Heart left ventricle (tissue), 16 donors: ENCODE data around the gene SIGMAR1. TPM values are rescaled to one million over a fixed set of nuclear protein-coding genes. Genes with fewer than 3 reads are reported as not detected.

ENCODE experiments used
- ATAC-seq, 4 donors: fragments of 200-7000 bp; cut with Tn5 transposase; one replicate each; pipeline ENCODE4 v1.9.1; 2020 to 2022; ENCODE audit warnings: moderate library complexity in 4 of 4, mild to moderate bottlenecking in 3 of 4, moderate number of reproducible peaks in 1 of 4
- DNase-seq, 5 donors: peaks; one replicate each; pipeline ENCODE4 v3.0.0-alpha.2; 2020
- H3K27ac ChIP-seq, 12 donors: fragments of 200-600 bp; sonication (generic) in 4 of 12; one replicate each; pipeline versions ENCODE4 v1.5.0 to v1.8.0; 2016 to 2022; ENCODE audit warnings: mild to moderate bottlenecking in 2 of 12
- H3K27me3 ChIP-seq, 9 donors: fragments of 200-600 bp; sonication (generic) in 2 of 9; one replicate each; pipeline versions ENCODE4 v1.5.1 to v1.8.0; 2016 to 2022; ENCODE audit warnings: mild to moderate bottlenecking in 3 of 9
- H3K36me3 ChIP-seq, 9 donors: fragments of 200-600 bp; sonication (generic) in 2 of 9; one replicate each; pipeline versions ENCODE4 v1.5.0 to v1.8.0; 2018 to 2022; ENCODE audit warnings: mild to moderate bottlenecking in 2 of 9
- H3K4me1 ChIP-seq, 12 donors: fragments of 200-600 bp; sonication (generic) in 4 of 12; one replicate each; pipeline versions ENCODE4 v1.5.0 to v1.8.0; 2016 to 2022; ENCODE audit warnings: mild to moderate bottlenecking in 3 of 12
- H3K4me3 ChIP-seq, 12 donors: fragments of 200-600 bp; sonication (generic) in 4 of 12; one replicate each; pipeline versions ENCODE4 v1.5.0 to v1.8.0; 2017 to 2022; ENCODE audit warnings: mild to moderate bottlenecking in 9 of 12, moderate library complexity in 4 of 12
- H3K9me3 ChIP-seq, 12 donors: fragments of 200-600 bp; sonication (generic) in 4 of 12; one replicate each; pipeline versions ENCODE4 v1.5.0 to v1.8.0; 2016 to 2022; ENCODE audit warnings: mild to moderate bottlenecking in 1 of 12
- CTCF ChIP-seq, 12 donors: fragments of 200-600 bp; sonication (generic) in 4 of 12; IDR thresholded peaks; one replicate each; pipeline versions ENCODE4 v1.5.0 to v1.8.0; 2018 to 2022; ENCODE audit warnings: antibody characterized with exemption in 12 of 12, mild to moderate bottlenecking in 5 of 12
- POLR2A ChIP-seq, 2 donors: fragments of 450-650 bp; IDR thresholded peaks; one replicate each; pipeline ENCODE4 v1.6.1; 2017; ENCODE audit warnings: antibody characterized with exemption in 2 of 2, mild to moderate bottlenecking in 2 of 2, moderate library complexity in 2 of 2
- WGBS, 4 donors: extraction: QIAGEN DNeasy Blood & Tissue Kit in 2 of 4; methylation state at CpG; one replicate each; pipeline versions ENCODE4 v1.1.5 to v1.1.7; 2013 to 2018; 5-methylcytosine and 5-hydroxymethylcytosine counted together
- intact Hi-C, 10 donors: fragments of 100-400 bp; cut with DNase I; formaldehyde crosslinking; loops; one replicate each; pipeline versions ENCODE4 v1.11.1 to v1.14.2; 2022
- polyA plus RNA-seq, 2 donors: library from polyadenylated mRNA; stranded (reverse); fragments of 200-250 nt; gene quantifications; one replicate each; pipeline ENCODE4 v1.2.3, GENCODE V29; 2013
- total RNA-seq, 9 donors: library from RNA; depleted of rRNA in 2 of 9; stranded (reverse); fragments of >200 nt in 2 of 9; fragmentation: NEBNext Ultra II Directional in 3 of 9; extraction: Animal tissue kit (Norgen Biotek cat#: 25700) in 3 of 9; gene quantifications; one replicate each; pipeline versions ENCODE4 v1.1.0 to v1.2.4, GENCODE V29; 2016 to 2023
- donor health status: ischemic (EF 13 %, LVEDD 7.1; RV severe dilation, severe dysfunction).
- donor health status: healthy with polysubstance abuse.
- donor health status: DM: no; HTN: yes; CAD: no.
- donor health status: DM: no; HTN: no; CAD: no.
- donor health status: ischemic (EF 25% LVEDD 6.9; RV normal size, moderate dysfunction).
- donor health status: ischemic (EF 25% LVEDD 5.7; RV mildly dilated, moderate dysfunction).
- donor health status: healthy.
- donor health status: DM: yes; HTN: yes; CAD: no.
- donor health status: ischemic (EF 35%, LVEDD 5.7; RV mildly dilated, moderate dysfunction).
- donor health status: nonischemic (EF 11% LVEDD 7.7; RV severe dilation, severe dysfunction).
- donor health status: DM: yes; HTN: yes; CAD: no.
- donor health status: PGD.
- donor health status: ischemic (EF 29% LVEDD 5.4; RV normal size, mild dysfunction).
- donor health status: nonischemic (EF 23%, LVEDD 6.1; RV moderate dilation, normal function).

SIGMAR1 gene
- total and polyA plus RNA-seq, 11 donors, result 17.0 to 55.3 (median 24.9) TPM

- WGBS, 4 donors, result 44 to 62% (median 59%) methylated on average over 8 to 10 of the region's 10 CpGs
- Histone ChIP-seq H3K4me3 (peak overlapping the region; percentile 64 to 95 (median 82)), H3K27me3 (no peaks in the 10 kb centered on the region), H3K36me3 (peaks cover 0 to 31% (median 26%) of the 10 kb centered on the region in 9 donors), H3K27ac (peak overlapping the region; percentile 81 to 97 (median 93)), H3K4me1 (peaks cover 0 to 29% (median 24%) of the 10 kb centered on the region in 12 donors), H3K9me3 (no peaks in the 10 kb centered on the region)
- TF ChIP-seq POLR2A (IDR thresholded peaks at IDR 0.05), result no peak
- no peak for TF ChIP-seq CTCF (IDR thresholded peaks at IDR 0.05)
- peak in 2 of 5 donors; percentile 18 to 44 for DNase-seq
- ATAC-seq, result peak; percentile 18 to 26 (median 19)
- intact Hi-C loops, result loop anchor here in 2 of 10 donors (5.0 to 10.0 kb wide), 2 partner anchors 91 to 157 kb away; partner anchors contain the start of genes DNAI1 (in 1 of the 2) and FAM219A (in 1 of the 2)
Observed at GRCh38 chr9:34611251-34611810, 26.3 kb downstream of the SIGMAR1 start.

- DNase-seq, result peak in 3 of 5 donors; percentile 24 to 59 (median 57)
- no peaks in the 10 kb centered on the region for H3K9me3 ChIP-seq
- no peaks in the 10 kb centered on the region for H3K27me3 ChIP-seq
- peaks cover 0 to 29% (median 24%) of the 10 kb centered on the region in 12 donors for H3K4me1 ChIP-seq
- peak overlapping the region in 9 of 12 donors; percentile 81 to 97 (median 94) for H3K27ac ChIP-seq
- peak; percentile 20 to 45 (median 38) for ATAC-seq
- H3K36me3 ChIP-seq, result peaks cover 0 to 24% (median 19%) of the 10 kb centered on the region in 9 donors
- TF ChIP-seq POLR2A (IDR thresholded peaks at IDR 0.05) (no peak), CTCF (IDR thresholded peaks at IDR 0.05) (no peak)
- 73 to 88% (median 80%) methylated on average over 14 to 20 of the region's 20 CpGs for WGBS, 4 donors
- intact Hi-C loops, result loop anchor here in 2 of 10 donors (5.0 to 10.0 kb wide), 2 partner anchors 92 to 156 kb away; partner anchors contain the start of genes DNAI1 (in 1 of the 2) and FAM219A (in 1 of the 2)
- H3K4me3 ChIP-seq, result peak overlapping the region in 9 of 12 donors; percentile 74 to 95 (median 81)
Observed at GRCh38 chr9:34610434-34611206, 27.0 kb downstream of the SIGMAR1 start.

GRCh38 chr9:34607331-34607730 lies 30.3 kb downstream of the SIGMAR1 start:
- ATAC-seq (no peak), DNase-seq (no peak)
- Histone ChIP-seq H3K4me1 (peaks cover 0 to 20% (median 17%) of the 10 kb centered on the region in 12 donors), H3K4me3 (no peak overlapping the region), H3K27me3 (no peaks in the 10 kb centered on the region), H3K36me3 (no peaks in the 10 kb centered on the region), H3K9me3 (no peaks in the 10 kb centered on the region), H3K27ac (no peak overlapping the region)
- 23 to 73% (median 54%) methylated on average over 2 of the region's 2 CpGs for WGBS, 4 donors
- intact Hi-C loops, result loop anchor here in 1 of 10 donors (10.0 kb wide), 1 partner anchor 173 kb away; no protein-coding TSS in a partner anchor
- no peak for TF ChIP-seq CTCF (IDR thresholded peaks at IDR 0.05)
- no peak for TF ChIP-seq POLR2A (IDR thresholded peaks at IDR 0.05)

- ATAC-seq, result no peak
- Histone ChIP-seq H3K4me3 (no peak overlapping the region), H3K4me1 (peaks cover 0 to 18% (median 13%) of the 10 kb centered on the region in 12 donors), H3K27ac (no peak overlapping the region), H3K9me3 (no peaks in the 10 kb centered on the region), H3K27me3 (no peaks in the 10 kb centered on the region), H3K36me3 (no peaks in the 10 kb centered on the region)
- TF ChIP-seq POLR2A (IDR thresholded peaks at IDR 0.05) (no peak), CTCF (IDR thresholded peaks at IDR 0.05) (no peak)
- intact Hi-C loops, result loop anchor here in 1 of 10 donors (10.0 kb wide), 1 partner anchor 172 kb away; no protein-coding TSS in a partner anchor
- no peak for DNase-seq
- 85 to 98% (median 91%) methylated on average over 3 of the region's 3 CpGs for WGBS, 4 donors
Observed at GRCh38 chr9:34606905-34607304, 30.7 kb downstream of the SIGMAR1 start.
